NCI-H82 treated with DMSO at 0.1 percent for 48 hours (cell line): ENCODE data around the gene ZSWIM6.

ENCODE experiments used
- DNase-seq: peaks from one replicate; lab custom pipeline; 2025; ENCODE audit not compliant: unreplicated experiment; lab: John Stamatoyannopoulos, UW

ZSWIM6 gene

DNA sequence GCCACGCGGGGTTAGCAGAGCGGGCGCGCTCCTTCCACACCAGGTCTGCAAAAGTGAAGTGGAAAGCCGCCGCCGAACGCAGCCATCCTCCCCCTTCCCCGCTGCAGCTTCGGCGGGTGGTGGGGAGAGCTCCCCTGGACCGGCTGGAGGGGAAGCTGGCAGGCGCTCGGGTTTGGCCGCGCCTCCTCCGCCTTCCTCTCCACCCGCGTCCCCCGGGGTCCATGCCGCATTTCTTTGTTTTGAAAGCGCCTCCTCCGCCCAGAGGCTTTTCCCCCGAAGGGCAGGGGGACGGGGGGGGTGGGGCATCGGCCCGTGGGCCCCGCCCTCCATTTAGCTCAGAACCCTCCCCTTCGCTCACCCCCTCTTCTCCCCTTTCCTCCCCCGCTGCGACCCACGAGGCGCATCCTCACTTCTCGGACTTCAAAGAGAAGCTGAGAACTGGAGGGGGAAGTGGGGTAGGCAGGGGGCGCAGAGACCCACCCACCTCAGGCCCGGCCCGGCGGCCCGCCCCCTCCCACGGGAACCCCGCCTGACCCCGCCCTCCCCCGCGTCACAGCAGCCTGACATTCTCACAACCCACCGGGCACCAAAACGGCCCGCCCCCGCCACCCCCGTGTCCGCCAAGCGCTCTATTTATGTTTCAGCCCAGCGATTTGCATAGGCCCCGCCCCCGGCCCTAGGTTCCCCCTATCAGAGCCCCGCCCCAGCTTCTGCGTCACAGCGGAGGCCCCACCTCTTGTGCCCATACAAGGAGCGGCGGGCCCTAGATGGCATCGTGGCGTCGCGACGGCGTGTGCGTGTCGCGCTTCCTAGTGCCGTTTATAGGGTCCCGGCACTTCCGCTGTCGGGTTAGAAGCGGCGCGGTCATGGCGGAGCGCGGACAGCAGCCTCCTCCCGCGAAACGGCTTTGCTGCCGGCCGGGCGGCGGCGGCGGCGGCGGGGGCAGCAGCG is at the start of gene ZSWIM6:
Gene ZSWIM6 (plus strand): TSS at position 852 of the 951 bp plus-strand sequence. CDS start 15 bp downstream, at position 867.
- DNase-seq, result peak; percentile 91

DNA sequence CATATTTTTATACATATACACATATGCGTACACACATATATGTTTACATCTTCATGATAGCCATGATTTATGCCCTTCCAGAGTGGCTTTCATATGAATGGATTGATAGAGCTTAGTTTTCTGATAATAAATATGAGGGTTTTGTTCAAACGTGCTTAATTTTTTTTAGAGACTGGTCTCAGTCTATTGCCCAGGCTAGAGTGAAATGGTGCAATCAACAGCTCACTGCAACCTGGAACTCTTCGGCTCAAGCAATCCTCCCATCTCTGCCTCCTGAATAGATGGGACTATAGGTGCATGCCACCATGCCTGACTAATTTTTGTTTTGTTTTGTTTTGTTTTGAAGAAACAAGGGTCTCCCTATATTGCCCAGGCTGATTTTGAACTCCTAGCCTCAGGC is 48.6 kb upstream of the ZSWIM6 start:
- no peak for DNase-seq

DNA sequence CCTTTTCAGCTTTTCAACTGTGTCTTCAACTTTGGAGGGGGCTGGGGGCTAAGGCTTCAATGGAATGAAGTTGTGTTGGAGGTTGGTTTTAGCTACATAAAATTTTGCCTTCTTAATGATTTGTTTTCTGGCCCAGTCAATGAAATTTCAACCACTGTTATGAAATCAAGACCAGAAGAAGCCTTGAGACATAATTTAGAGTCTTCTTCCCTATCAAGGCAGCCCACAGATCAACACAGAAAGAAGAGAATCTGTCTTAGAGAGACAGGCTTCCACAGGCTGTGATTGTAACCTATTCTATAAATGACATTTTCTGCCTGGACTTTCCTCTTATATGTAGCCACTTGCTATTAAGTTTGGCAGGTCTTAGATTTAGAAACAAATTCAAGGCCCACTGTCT is 46.5 kb upstream of the ZSWIM6 start:
- DNase-seq, result no peak

DNA sequence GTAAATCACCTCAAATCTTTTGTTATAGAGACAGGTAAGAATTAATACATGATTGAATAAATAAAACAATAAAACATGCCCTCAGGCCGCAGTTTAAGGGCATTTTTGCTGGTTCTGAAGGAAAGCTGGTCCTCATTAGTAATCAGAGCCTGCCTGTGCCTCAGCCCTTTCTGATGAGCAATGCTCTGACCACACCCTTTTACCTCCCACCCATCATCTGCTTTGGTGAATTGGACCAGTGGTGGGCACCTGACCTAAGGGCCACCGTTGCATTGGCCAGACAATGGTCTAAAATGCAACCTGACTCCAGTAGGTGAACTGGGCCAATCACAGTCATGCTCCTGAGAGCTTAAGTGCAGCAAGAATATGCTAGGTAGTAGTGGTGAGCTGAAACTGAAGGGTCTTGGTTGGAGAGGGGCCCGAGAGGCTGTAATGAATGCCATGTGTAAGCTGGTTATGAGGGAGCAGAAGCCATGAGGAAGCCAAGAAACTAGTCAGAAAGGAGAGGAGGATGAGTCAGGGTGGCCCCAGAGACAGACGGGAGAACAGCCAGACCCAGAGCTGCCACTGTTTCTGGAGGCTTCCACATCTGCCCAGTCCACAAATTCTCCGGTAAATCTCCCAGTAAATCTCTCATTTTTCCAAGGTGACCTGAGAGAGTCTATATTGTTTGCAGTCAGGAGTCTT is 45.5 kb upstream of the ZSWIM6 start:
- no peak for DNase-seq

DNA sequence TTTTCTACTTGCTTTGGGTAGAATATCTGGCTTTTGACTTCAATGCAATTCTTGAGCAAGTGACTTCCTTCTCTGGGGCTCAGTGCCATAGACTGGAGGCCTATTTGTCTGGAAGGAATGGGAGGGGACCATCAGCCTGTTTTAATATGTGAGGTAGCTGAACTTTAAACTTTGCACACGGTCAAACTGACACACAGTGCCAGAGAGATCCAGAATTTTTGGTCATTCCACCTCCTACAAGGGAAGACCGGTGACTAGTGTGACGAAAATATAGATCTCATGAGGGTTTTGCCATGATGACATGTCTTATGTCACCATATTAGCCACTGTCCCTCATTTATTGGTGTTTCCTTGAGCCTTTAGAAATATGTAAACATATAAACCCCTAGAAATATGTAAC is 44.6 kb upstream of the ZSWIM6 start:
- no peak for DNase-seq

DNA sequence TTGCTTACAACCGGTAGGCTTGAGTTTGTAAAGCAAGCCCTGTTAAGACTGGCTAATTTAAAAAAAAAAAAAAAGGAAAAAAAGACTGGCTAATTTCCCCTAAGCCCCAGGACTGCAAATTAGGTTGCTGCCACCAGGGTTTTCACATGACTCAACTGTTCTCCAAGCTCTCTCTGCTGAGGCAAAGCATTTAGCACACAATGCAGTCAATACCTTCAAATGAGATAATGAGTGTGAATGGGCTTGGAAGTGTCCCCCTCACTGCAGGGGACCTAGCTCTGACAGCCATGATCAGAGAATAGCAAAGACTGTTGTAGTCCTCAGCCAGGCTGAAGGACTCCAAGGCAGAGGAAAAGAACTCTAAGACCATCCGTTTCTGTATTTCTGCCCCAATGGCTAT is 42.8 kb upstream of the ZSWIM6 start:
- no peak for DNase-seq

DNA sequence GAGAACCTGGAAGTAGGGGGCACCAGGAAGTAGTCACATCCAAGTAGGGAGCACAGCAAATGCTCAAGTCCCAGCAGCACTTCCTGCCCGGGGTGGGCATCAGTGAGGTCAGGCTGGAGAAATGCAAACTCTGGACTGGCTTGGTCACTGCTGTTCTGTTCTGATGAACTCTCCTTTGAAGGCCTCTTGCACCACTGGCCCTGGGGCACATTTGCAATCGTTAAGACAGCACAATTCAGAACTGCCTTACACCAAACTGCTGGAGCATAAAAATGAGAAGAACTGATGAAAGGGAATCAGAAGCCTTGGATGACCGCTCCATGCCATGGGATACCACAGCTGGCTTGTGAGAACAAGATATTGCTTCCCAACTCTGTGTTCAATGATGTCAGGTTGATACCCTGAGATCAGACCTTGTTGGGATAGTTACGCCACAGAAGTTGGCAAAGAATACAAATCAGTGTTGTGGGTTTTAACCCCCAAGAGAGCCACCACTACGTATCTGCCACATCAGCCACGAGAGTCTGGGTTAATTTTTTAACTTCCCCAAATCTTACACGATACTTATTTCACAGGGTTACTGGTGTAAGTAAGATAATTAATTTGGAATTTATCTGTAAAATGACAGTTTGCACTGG is 42.3 kb upstream of the ZSWIM6 start:
- DNase-seq, result no peak

DNA sequence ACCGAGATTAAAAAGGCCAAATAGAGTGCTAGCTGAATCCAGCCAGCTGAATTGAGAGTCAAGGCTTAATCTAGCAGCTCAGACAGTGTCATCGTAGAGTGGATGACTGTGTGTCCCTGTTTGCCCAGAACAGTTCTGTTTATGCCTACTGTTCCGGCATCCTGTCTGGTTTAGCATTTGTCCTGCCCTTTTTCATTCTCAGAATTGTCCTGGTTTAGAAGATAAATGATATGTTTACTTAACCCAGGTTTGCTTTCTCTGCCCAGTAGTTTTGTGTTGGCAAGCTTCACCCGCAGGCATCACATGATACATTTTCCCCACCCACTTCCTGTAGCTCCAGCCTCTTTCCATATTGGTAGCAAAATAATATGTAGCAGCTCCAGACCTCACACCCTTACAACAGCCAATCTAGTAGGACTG is 41.3 kb upstream of the ZSWIM6 start:
- DNase-seq, result no peak

DNA sequence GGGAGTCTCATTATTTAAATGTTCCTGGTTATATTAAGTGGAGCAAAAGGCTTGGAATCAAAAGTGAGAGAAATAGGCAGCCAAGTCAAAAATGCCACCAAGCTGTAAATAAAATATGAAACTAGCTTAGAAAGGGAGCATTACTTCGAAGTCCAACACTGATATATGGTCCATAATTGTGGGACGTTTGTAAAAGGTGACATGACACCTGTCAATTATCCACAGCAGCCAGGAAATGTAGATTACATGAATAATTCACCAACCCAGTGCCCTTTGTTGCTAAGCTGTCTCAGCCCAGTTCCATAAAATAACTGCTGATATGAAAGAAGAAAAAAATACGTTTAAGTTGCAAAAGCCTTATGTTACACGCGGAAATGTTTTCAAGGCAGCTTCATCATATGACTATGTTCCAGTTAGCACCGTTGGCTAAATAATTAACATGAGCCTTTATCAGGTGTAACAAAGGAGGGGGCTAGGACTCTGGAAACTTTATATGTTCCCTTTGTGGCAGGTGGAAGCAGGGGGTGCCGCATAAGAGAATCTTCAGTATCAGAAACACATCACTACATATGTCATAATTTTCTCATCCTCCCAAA is 39.9 kb upstream of the ZSWIM6 start:
- no peak for DNase-seq

DNA sequence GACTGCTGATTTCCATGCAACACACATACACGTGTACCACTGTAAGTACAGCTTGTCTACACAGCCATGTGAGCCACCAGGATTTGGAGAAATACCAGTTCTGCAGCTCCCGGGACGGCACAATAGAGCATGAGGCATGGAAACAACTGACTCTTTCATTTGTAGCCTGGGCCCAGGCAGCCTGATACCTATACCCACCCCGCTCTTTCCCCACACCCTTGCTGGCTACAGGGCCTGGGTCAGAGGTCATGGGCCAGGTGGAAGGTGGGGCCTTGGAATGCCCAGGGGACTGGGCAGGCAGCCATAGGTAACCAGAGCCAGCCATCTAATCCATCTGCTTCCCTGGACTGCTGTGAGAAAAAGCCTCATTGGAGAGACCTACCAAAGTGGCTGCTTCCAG is 39.0 kb upstream of the ZSWIM6 start:
- no peak for DNase-seq

DNA sequence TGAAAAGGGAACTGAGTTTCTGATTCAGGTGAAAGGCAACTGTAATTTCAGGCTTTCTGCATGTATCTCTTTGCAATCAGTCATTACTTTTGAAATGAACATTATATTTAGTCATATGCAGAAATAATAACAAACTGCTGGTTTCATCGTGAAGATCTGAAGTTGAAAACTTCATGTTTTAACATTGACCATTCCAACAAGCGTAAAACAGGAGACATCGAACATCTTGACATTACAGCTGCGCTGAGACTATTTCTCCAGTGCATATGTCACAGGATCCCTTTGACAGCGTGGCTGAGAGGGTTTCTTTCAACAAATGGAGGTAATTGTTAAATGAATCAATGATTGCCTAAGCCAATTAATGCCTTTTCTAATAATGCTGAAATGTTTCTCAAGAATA is 38.2 kb upstream of the ZSWIM6 start:
- DNase-seq, result no peak

DNA sequence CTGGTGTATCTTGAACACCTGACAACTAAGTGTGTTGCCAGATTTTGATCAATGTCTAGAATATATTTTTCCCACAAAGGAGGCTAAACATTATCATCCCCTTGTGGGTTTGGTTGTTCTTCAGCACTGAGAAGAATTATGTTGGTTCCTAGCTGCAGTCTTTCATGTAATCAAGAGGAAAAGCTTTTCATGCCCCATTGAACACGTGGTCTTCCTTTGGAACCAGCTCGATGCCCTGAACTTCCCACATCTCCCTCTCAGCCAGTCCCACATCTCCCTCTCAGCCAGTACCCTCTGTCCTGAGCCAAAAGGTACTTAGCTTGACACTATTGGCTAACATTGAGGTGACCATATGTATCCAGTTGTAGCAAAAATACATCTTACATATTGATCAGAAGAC is 36.7 kb upstream of the ZSWIM6 start:
- DNase-seq, result no peak

DNA sequence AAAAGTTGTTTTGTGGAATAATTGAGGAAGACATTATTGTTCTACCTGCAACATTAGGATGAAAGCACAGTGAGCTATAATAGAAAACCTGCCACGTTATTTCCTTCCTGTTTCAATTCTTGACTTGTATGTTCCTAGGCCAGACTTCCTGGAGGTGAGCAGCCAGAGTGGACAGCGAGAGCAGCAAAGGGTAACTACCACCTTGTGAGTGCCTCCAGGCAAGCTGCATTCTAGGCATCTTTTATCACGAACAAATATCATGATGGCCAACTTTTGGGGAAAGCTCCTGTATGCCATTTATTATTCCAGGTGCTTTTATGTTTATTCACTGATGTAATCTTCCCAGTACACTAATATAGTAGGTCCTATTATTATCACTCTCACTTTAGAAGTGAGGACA is 34.0 kb upstream of the ZSWIM6 start:
- DNase-seq, result no peak

DNA sequence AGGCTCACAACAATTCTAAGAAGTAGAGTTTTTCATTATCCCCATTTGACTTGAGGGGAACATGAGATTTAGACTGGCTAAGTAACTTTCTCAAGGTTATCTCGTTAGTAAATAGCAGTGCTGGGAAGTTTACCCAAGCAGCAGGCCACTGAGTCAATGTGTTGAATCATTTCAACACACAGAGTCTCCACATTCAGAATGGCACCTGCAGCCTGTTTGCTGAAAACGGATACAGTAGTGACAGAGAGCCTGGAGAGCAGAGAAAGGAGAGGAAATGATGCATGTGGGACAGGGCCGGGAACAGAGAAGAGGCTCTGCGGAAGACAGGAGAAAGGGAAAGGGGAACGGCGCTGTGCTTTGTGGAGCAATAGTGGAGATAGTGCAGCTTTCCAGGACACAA is 33.5 kb upstream of the ZSWIM6 start:
- no peak for DNase-seq

DNA sequence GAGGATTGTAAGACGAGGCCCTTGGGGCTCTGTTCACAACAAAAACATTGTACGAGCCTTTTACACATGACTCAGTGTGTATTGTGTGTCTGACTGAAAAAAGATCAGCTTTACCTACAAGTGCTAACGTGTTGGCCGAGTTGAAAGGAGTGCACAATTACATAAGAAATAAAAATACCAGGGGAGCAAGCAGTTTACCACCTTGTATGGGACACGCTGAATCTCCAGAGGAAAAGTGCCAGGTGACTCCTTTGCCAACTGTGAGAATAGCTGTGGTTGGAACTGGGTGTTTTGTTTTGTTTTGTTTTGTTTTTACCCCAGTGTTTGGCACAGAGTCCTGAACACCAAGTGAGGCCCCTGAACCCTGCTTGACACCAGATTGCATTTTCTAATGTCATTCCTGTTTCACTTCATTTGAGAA is 32.8 kb upstream of the ZSWIM6 start:
- no peak for DNase-seq

DNA sequence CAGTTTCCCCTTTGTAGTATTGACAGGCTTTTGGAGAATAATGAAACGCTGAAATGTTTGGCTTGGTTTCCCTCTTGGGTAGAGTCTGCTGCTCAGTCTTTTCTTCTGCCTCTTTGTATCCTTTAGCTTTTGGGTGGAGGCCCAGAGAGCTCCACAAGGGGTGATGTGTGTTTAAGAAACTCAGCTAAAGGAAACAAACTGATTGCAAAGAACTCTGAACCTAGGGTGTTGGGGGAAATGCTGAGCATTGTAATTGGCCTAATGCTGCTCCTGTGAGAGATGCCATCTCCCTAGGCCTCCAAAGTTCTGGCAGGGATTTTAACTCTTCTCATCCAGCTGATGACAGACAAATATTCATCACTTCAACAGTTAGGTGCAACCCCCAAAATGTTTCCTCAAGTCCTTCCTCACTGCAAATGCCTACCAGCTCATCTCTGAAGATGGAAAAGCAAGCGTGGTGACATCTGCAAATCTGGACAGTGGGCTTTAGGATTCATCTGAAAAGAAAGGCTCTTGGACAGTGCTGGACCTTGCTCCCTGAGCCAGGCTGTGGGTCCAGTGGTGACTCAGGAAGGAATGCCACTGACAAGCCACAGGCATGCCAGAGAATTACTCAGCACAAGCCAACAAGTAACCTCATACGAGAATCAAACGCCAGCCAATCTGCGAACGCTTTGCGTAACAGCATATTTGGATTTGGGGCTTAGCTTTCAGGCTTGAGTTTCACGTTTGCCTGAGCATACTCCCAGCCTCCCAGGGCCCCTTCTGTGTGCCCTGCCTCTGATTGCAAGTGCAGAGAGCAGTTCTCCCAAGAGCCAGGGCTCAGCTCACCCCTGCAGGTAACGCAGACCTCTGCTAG is 30.5 kb upstream of the ZSWIM6 start:
- DNase-seq, result no peak

DNA sequence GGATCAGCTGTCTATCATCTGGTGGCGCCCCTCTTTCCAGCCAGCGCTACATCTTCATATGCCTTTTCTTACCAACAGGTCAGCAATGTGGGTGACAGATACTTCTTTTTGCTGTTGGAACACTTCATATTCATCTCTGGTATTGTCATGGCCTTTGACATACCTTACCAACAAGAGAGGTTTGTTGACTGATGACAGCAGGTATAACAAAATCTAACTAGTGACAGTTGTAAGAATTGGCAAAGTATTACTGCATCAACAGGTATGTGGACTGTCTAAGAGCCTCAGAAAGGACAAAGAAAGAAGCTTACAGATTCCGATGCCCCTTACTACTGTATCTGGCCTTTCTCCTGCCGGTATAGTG is 29.9 kb upstream of the ZSWIM6 start:
- no peak for DNase-seq

DNA sequence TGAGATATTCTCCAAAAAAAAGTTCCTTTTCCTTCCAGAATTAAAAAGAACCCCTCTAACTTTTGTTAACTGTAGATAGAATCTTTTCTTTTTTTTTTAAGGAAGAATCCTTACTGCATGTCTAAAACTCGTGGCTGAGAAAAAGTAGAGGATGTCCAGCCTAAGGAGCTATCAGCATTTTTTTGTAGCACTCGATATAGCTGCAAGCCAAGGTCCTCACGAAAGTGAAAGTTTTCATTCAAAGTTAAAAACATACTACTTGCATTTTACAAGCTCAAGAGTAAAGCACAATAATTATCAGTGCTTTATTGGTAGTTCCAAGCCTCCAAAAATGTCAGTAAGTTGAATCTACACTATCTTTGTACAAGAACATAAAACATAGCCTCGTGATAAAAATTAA is 28.7 kb upstream of the ZSWIM6 start:
- no peak for DNase-seq

DNA sequence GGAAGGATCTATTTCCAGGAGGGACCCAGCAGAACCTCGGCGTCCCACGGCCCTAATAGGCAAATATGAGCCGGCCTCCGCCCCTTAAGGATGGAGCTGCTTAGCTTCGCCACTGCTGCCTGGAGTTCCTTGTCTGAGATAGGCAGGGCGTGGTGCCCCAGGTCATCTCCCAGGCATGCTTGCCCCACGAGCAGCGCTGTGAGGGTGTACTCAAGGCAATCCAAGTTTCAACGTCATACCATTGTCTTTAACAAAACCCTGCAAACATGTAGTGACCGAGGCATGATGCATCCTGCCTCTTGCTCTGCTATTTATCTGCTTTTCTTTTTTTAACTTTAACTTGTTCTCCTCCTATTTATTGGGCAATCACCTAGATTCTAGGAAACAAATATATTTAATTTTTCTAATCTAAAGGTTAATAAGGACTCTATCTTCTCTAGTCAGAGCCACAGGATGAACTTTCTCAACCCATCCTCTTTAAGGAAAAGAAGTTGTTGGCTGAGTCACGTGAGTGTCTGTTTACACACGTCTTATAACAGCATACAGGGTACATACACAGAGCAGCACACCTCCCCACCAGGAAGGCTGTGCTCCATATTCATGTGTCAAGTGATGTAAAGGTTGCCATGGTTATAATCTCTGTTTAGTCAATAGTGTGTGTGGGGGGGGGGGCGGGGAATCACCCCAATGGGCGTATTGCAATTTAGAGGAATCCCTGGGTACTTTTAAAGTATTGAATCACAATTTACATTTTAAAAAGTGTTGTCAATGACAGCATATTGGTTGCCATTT is 27.3 kb upstream of the ZSWIM6 start:
- no peak for DNase-seq
